Activated naive CD8-positive, alpha-beta T cell treated with anti-CD3 and anti-CD28 coated beads for 36 hours (primary cell): ENCODE measurements around the gene ORAI3. TPM values are rescaled to one million over a fixed set of nuclear protein-coding genes. Genes with fewer than 3 reads are reported as not detected.

Experiments
- DNase-seq: peaks from one replicate; pipeline ENCODE4 v3.0.0; 2021
- H3K27ac Mint-ChIP-seq: one replicate; pipeline ENCODE4 v1.8.0; 2022; ENCODE audit warnings: mild to moderate bottlenecking, moderate library complexity, mixed read lengths
- H3K27me3 Mint-ChIP-seq: one replicate; pipeline ENCODE4 v1.8.0; 2022; ENCODE audit warnings: mild to moderate bottlenecking, mixed read lengths
- H3K36me3 Mint-ChIP-seq: one replicate; pipeline ENCODE4 v1.8.0; 2021; ENCODE audit warnings: mild to moderate bottlenecking, mixed read lengths
- H3K4me1 Mint-ChIP-seq: one replicate; pipeline ENCODE4 v1.8.0; 2021; ENCODE audit warnings: mixed read lengths
- H3K4me3 Mint-ChIP-seq: one replicate; pipeline ENCODE4 v1.8.0; 2022; ENCODE audit warnings: mild to moderate bottlenecking, moderate library complexity, mixed read lengths
- H3K9me3 Mint-ChIP-seq: one replicate; pipeline ENCODE4 v1.8.0; 2022; ENCODE audit warnings: mixed read lengths
- total RNA-seq, 2 experiments: library from RNA; stranded (reverse); gene quantifications; one replicate each; pipeline ENCODE4 v1.2.3, GENCODE V29; 2021

The ORAI3 gene
- total RNA-seq: 1 to 10 TPM; 5.4 to 5.7 TPM

GRCh38 chr16:30948667-30949649, at the start of gene ORAI3:
TSS of gene ORAI3 (plus strand) at chr16:30949068. CDS start at chr16:30949290, 222 bp downstream.
- peak within 1 kb of the TSS; percentile 89 for H3K4me3 Mint-ChIP-seq
- H3K4me1 Mint-ChIP-seq: peaks cover 13% of the 10 kb centered on the region
- H3K27me3 Mint-ChIP-seq: no peaks in the 10 kb centered on the region
- H3K27ac Mint-ChIP-seq: peak within 1 kb of the TSS; percentile 70
- peaks cover 9% of the 10 kb centered on the region for H3K36me3 Mint-ChIP-seq
- peak; percentile 50 for DNase-seq
- H3K9me3 Mint-ChIP-seq: no peaks in the 10 kb centered on the region

- H3K4me1 Mint-ChIP-seq: peaks cover 35% of the 10 kb centered on the region
- DNase-seq: no peak
- no peak overlapping the region for H3K27ac Mint-ChIP-seq
- no peak overlapping the region for H3K4me3 Mint-ChIP-seq
- H3K9me3 Mint-ChIP-seq: peaks cover 3% of the 10 kb centered on the region
- H3K27me3 Mint-ChIP-seq: no peaks in the 10 kb centered on the region
- peaks cover 3% of the 10 kb centered on the region for H3K36me3 Mint-ChIP-seq
These were observed 49.1 kb upstream of the ORAI3 start for GRCh38 chr16:30899794-30900193.

- Mint-ChIP-seq H3K36me3 (peaks cover 3% of the 10 kb centered on the region), H3K27ac (no peak overlapping the region)
These were observed 48.3 kb upstream of the ORAI3 start for GRCh38 chr16:30900588-30900987.

GRCh38 chr16:30901201-30902028, 47.5 kb upstream of the ORAI3 start:
- Mint-ChIP-seq H3K9me3 (peaks cover 3% of the 10 kb centered on the region), H3K4me1 (peaks cover 27% of the 10 kb centered on the region), H3K27ac (peak overlapping the region; percentile 62), H3K36me3 (peaks cover 3% of the 10 kb centered on the region), H3K4me3 (peak overlapping the region; percentile 72), H3K27me3 (no peaks in the 10 kb centered on the region)
- no peak for DNase-seq

More at GRCh38 chr16:30900588-30900987, 48.3 kb upstream of the ORAI3 start:
- peaks cover 3% of the 10 kb centered on the region for H3K9me3 Mint-ChIP-seq
- H3K4me3 Mint-ChIP-seq: no peak overlapping the region
- H3K27me3 Mint-ChIP-seq: no peaks in the 10 kb centered on the region
- DNase-seq: no peak
- H3K4me1 Mint-ChIP-seq: peaks cover 33% of the 10 kb centered on the region

GRCh38 chr16:30902029-30902972, 46.6 kb upstream of the ORAI3 start:
- H3K27ac Mint-ChIP-seq: peak overlapping the region; percentile 92
- peaks cover 3% of the 10 kb centered on the region for H3K36me3 Mint-ChIP-seq
- H3K9me3 Mint-ChIP-seq: peaks cover 3% of the 10 kb centered on the region
- DNase-seq: peak; percentile 76
- H3K4me3 Mint-ChIP-seq: peak overlapping the region; percentile 94
- H3K27me3 Mint-ChIP-seq: no peaks in the 10 kb centered on the region
- H3K4me1 Mint-ChIP-seq: peaks cover 22% of the 10 kb centered on the region

GRCh38 chr16:30903002-30903401, 45.9 kb upstream of the ORAI3 start:
- DNase-seq: no peak
- Mint-ChIP-seq H3K27me3 (no peaks in the 10 kb centered on the region), H3K4me1 (peaks cover 27% of the 10 kb centered on the region), H3K4me3 (peak overlapping the region; percentile 94), H3K36me3 (peaks cover 3% of the 10 kb centered on the region), H3K9me3 (peaks cover 3% of the 10 kb centered on the region), H3K27ac (peak overlapping the region; percentile 92)

- no peak overlapping the region for H3K4me3 Mint-ChIP-seq
- H3K27me3 Mint-ChIP-seq: no peaks in the 10 kb centered on the region
- peaks cover 27% of the 10 kb centered on the region for H3K4me1 Mint-ChIP-seq
- H3K27ac Mint-ChIP-seq: peak overlapping the region; percentile 84
- DNase-seq: no peak
- peaks cover 3% of the 10 kb centered on the region for H3K9me3 Mint-ChIP-seq
- peaks cover 3% of the 10 kb centered on the region for H3K36me3 Mint-ChIP-seq
These were observed 45.3 kb upstream of the ORAI3 start for GRCh38 chr16:30903596-30903995.

- H3K4me1 Mint-ChIP-seq: peaks cover 27% of the 10 kb centered on the region
- no peaks in the 10 kb centered on the region for H3K27me3 Mint-ChIP-seq
- peaks cover 3% of the 10 kb centered on the region for H3K36me3 Mint-ChIP-seq
- peak overlapping the region; percentile 84 for H3K27ac Mint-ChIP-seq
- DNase-seq: no peak
- H3K9me3 Mint-ChIP-seq: peaks cover 3% of the 10 kb centered on the region
- H3K4me3 Mint-ChIP-seq: no peak overlapping the region
These were observed 44.6 kb upstream of the ORAI3 start for GRCh38 chr16:30904114-30904780.

GRCh38 chr16:30907064-30907463, 41.8 kb upstream of the ORAI3 start:
- peaks cover 3% of the 10 kb centered on the region for H3K36me3 Mint-ChIP-seq
- no peak overlapping the region for H3K4me3 Mint-ChIP-seq
- peaks cover 3% of the 10 kb centered on the region for H3K9me3 Mint-ChIP-seq
- H3K27ac Mint-ChIP-seq: no peak overlapping the region
- DNase-seq: no peak
- no peaks in the 10 kb centered on the region for H3K27me3 Mint-ChIP-seq
- H3K4me1 Mint-ChIP-seq: peaks cover 21% of the 10 kb centered on the region

- H3K4me1 Mint-ChIP-seq: peaks cover 8% of the 10 kb centered on the region
- H3K36me3 Mint-ChIP-seq: no peaks in the 10 kb centered on the region
- DNase-seq: no peak
- no peaks in the 10 kb centered on the region for H3K27me3 Mint-ChIP-seq
- no peak overlapping the region for H3K4me3 Mint-ChIP-seq
- no peak overlapping the region for H3K27ac Mint-ChIP-seq
- H3K9me3 Mint-ChIP-seq: no peaks in the 10 kb centered on the region
These were observed 38.3 kb upstream of the ORAI3 start for GRCh38 chr16:30910427-30911029.

- H3K4me1 Mint-ChIP-seq: peaks cover under 1% of the 10 kb centered on the region
- H3K4me3 Mint-ChIP-seq: no peak overlapping the region
- no peaks in the 10 kb centered on the region for H3K9me3 Mint-ChIP-seq
- H3K36me3 Mint-ChIP-seq: no peaks in the 10 kb centered on the region
- no peak overlapping the region for H3K27ac Mint-ChIP-seq
- no peak for DNase-seq
- no peaks in the 10 kb centered on the region for H3K27me3 Mint-ChIP-seq
These were observed 36.0 kb upstream of the ORAI3 start for GRCh38 chr16:30912794-30913412.

GRCh38 chr16:30914830-30915229, 34.0 kb upstream of the ORAI3 start:
- Mint-ChIP-seq H3K9me3 (no peaks in the 10 kb centered on the region), H3K4me1 (no peaks in the 10 kb centered on the region), H3K4me3 (no peak overlapping the region), H3K27me3 (no peaks in the 10 kb centered on the region), H3K36me3 (no peaks in the 10 kb centered on the region), H3K27ac (no peak overlapping the region)
- no peak for DNase-seq

- Mint-ChIP-seq H3K27me3 (no peaks in the 10 kb centered on the region), H3K4me3 (no peak overlapping the region), H3K36me3 (no peaks in the 10 kb centered on the region), H3K4me1 (peaks cover 10% of the 10 kb centered on the region), H3K27ac (no peak overlapping the region), H3K9me3 (no peaks in the 10 kb centered on the region)
- DNase-seq: no peak
These were observed 30.3 kb upstream of the ORAI3 start for GRCh38 chr16:30918614-30919013.
